Gastrocnemius medialis (tissue), 4 donors: ENCODE measurements around the gene CDC5L.

Experiments
- CTCF ChIP-seq, 5 experiments: fragments of 450-650 bp in 3 of 5; fragments of 200-600 bp in 2 of 5; sonication (generic) in 2 of 5; IDR thresholded peaks in 4 of 5; conservative IDR thresholded peaks in 1 of 5; 1 replicate in 4 of 5; 2 replicates in 1 of 5; pipeline ENCODE4 v1.5.1; 2016 to 2019; ENCODE audit warnings: antibody characterized with exemption in 5 of 5, mild to moderate bottlenecking in 3 of 5, moderate library complexity in 3 of 5
- POLR2A ChIP-seq, 2 donors: fragments of 450-650 bp; IDR thresholded peaks; one replicate each; pipeline ENCODE4 v1.6.1; 2017; ENCODE audit warnings: antibody characterized with exemption in 2 of 2, mild to moderate bottlenecking in 2 of 2, moderate library complexity in 2 of 2

DNA sequence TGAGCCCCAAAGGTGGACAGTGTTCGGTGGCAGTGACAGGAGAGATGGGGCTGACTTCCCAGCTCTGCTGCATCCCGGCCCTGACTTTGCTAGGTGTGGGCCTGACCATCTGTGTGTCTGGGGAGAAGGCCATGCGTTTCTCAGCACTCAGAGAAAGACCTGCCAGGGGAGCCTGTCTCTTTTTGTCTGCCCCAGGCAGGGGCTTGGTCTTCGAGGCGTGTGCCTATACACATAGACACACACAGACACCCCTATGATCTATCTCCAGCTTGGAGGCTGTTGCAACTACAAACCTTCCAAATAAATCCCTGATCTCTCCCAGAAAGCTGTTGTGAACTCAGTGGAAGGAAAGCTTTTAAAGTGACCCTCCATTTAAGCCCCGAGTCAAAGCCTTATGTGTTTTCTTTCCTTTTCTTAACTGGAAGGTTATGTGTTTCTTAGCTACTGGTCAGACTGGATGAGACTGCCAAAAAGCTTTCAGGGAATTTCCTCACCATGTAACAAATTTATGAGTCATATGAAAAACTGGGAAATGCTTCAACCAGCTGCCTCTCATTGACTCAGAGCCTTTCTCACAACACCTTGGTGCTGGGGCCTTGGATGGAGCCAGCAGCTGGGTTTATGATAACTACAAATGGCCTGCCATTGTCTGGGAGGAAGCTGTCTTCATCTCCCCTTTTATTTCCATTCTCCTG lies 102.6 kb downstream of the CDC5L start:
- TF ChIP-seq CTCF (IDR thresholded peaks at IDR 0.05 in 4 of 5, conservative IDR thresholded peaks at IDR 0.05 in 1 of 5) = no peak
- TF ChIP-seq POLR2A (IDR thresholded peaks at IDR 0.05) = no peak
